ENCODE measurements around the gene CPM. TPM values are rescaled to one million over a fixed set of nuclear protein-coding genes. Genes with fewer than 3 reads are reported as not detected.

The CPM gene
- total and polyA plus RNA-seq, 9 donors, result 21.3 to 64.6 (median 37.9) TPM

GRCh38 chr12:68971404-68971803 is 38.4 kb upstream of the CPM start:
- Histone ChIP-seq H3K27me3 (no peaks in the 10 kb centered on the region), H3K4me1 (ENCODE audit: insufficient read depth) (peaks cover 2% of the 10 kb centered on the region), H3K9me3 (no peaks in the 10 kb centered on the region), H3K36me3 (no peaks in the 10 kb centered on the region), H3K27ac (no peak overlapping the region), H3K4me3 (no peak overlapping the region)
- DNase-seq, result no peak
- 83 to 90% (median 88%) methylated on average over 8 of the region's 8 CpGs for WGBS, 3 donors
- intact Hi-C loops (cut with DNase I), result no loop called here
- TF ChIP-seq POLR2A (IDR thresholded peaks at IDR 0.05) (no peak), EP300 (IDR thresholded peaks at IDR 0.05) (no peak), CTCF (IDR thresholded peaks at IDR 0.05) (no peak)

- Histone ChIP-seq H3K4me1 (ENCODE audit: insufficient read depth) (no peaks in the 10 kb centered on the region), H3K27me3 (no peaks in the 10 kb centered on the region), H3K36me3 (no peaks in the 10 kb centered on the region), H3K4me3 (no peak overlapping the region), H3K27ac (no peak overlapping the region), H3K9me3 (no peaks in the 10 kb centered on the region)
- 95 to 100% (median 97%) methylated on average over 1 of the region's 1 CpG for WGBS, 3 donors
- intact Hi-C loops (cut with DNase I), result no loop called here
- no peak for TF ChIP-seq EP300 (IDR thresholded peaks at IDR 0.05)
- no peak for TF ChIP-seq POLR2A (IDR thresholded peaks at IDR 0.05)
- TF ChIP-seq CTCF (IDR thresholded peaks at IDR 0.05), result no peak
- no peak for DNase-seq
Observed at GRCh38 chr12:68970951-68971350, 38.0 kb upstream of the CPM start.

- Histone ChIP-seq H3K4me1 (ENCODE audit: insufficient read depth) (no peaks in the 10 kb centered on the region), H3K36me3 (no peaks in the 10 kb centered on the region), H3K27me3 (no peaks in the 10 kb centered on the region), H3K4me3 (no peak overlapping the region), H3K9me3 (no peaks in the 10 kb centered on the region), H3K27ac (no peak overlapping the region)
- TF ChIP-seq CTCF (IDR thresholded peaks at IDR 0.05), result no peak
- no peak for TF ChIP-seq EP300 (IDR thresholded peaks at IDR 0.05)
- no peak for TF ChIP-seq POLR2A (IDR thresholded peaks at IDR 0.05)
- intact Hi-C loops (cut with DNase I), result no loop called here
- no peak for DNase-seq
Observed at GRCh38 chr12:68970306-68970705, 37.3 kb upstream of the CPM start.

GRCh38 chr12:68967046-68967445 is 34.1 kb upstream of the CPM start:
- Histone ChIP-seq H3K4me3 (no peak overlapping the region), H3K4me1 (ENCODE audit: insufficient read depth) (no peaks in the 10 kb centered on the region), H3K27me3 (no peaks in the 10 kb centered on the region), H3K27ac (no peak overlapping the region), H3K36me3 (no peaks in the 10 kb centered on the region), H3K9me3 (no peaks in the 10 kb centered on the region)
- DNase-seq, result no peak
- WGBS, 3 donors, result 80 to 94% (median 85%) methylated on average over 3 of the region's 3 CpGs
- no peak for TF ChIP-seq POLR2A (IDR thresholded peaks at IDR 0.05)
- no peak for TF ChIP-seq EP300 (IDR thresholded peaks at IDR 0.05)
- no peak for TF ChIP-seq CTCF (IDR thresholded peaks at IDR 0.05)
- intact Hi-C loops (cut with DNase I), result no loop called here
